Breast epithelium (tissue), 3 donors: ENCODE measurements around the gene FLAD1.

ENCODE experiments used
- POLR2AphosphoS5 ChIP-seq, 3 donors: sonication (generic); formaldehyde crosslinking; IDR thresholded peaks; one replicate each; pipeline ENCODE4 v1.6.1; 2017; ENCODE audit warnings: antibody characterized with exemption in 3 of 3
- TF ChIP-seq, protein P1 (sequence below), 3 donors: fragments of 450-650 bp; IDR thresholded peaks; one replicate each; pipeline ENCODE4 v1.5.1; 2016 to 2017; ENCODE audit warnings: antibody characterized with exemption in 3 of 3, mild to moderate bottlenecking in 3 of 3, moderate library complexity in 3 of 3

DNA sequence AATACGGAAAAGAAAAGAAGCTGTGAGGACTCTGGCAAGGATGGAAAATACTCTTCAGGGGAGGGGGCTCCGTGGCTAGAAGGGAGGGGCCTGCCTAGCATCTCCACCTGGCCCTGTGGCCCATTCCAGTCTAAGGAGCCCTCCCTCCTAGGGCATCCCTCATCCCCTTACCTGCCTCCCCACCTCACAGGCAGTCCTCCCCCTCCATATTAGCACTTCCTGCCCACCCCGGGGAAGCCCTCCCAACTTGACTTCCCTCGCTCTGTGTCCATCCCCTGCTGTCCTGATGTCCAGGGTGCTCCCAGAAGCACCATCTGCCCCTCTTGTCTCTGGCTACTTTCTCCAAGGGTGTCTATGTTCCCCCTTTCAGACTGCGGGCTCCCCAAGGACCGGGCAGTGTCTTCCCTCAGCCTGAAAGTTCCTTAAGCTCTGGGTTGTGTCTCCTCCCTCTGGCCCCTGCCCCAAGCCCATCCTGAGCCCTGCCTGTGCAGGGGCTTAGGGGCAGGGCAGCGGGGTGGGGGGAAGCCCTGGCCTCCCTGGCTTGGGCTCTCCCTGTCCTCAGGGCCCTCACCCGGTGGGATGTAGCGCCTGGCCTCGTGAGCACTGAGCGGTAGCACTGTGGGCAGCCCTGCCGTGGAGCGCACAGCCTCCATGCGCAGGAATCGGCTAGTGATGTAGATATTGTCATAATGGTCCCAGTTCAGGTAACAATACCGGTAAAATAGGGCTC, 46.5 kb downstream of the FLAD1 start:
- TF ChIP-seq, protein P1, sequence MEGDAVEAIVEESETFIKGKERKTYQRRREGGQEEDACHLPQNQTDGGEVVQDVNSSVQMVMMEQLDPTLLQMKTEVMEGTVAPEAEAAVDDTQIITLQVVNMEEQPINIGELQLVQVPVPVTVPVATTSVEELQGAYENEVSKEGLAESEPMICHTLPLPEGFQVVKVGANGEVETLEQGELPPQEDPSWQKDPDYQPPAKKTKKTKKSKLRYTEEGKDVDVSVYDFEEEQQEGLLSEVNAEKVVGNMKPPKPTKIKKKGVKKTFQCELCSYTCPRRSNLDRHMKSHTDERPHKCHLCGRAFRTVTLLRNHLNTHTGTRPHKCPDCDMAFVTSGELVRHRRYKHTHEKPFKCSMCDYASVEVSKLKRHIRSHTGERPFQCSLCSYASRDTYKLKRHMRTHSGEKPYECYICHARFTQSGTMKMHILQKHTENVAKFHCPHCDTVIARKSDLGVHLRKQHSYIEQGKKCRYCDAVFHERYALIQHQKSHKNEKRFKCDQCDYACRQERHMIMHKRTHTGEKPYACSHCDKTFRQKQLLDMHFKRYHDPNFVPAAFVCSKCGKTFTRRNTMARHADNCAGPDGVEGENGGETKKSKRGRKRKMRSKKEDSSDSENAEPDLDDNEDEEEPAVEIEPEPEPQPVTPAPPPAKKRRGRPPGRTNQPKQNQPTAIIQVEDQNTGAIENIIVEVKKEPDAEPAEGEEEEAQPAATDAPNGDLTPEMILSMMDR (IDR thresholded peaks at IDR 0.05): no peak
- TF ChIP-seq POLR2AphosphoS5 (IDR thresholded peaks at IDR 0.05): no peak
